Measurements from ENCODE around the gene ERAS.

DNA sequence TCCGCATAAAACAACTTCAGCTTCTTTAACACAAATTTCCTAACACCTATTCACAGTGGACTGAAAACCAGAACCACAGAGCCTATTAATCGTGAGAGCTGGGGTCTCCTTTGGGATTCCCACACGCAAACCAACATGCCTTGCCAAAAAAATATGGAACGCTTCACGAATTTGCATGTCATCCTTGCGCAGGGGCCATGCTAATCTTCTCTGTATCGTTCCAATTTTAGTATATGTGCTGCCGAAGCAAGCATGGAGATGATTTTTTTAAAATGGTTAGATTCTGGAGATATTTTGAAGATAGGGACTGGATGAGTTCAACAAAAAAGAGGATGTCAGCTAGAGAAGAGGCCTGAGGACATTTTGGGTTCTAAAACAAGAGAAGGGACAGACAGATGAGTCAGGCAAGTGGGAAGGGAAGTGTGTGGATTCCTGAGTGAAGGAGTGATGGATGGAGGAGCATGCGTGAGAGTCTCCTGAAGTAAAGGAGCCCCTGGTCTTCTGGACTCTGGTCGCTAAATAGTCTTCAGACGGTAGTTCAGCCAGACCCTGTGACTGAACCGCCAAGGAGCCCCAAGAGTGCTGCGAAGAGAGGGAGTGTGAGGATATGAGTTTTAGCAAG lies 49.4 kb upstream of the ERAS start:
- TF ChIP-seq EP300 (IDR thresholded peaks at IDR 0.05), result no peak
- no peak for TF ChIP-seq POLR2A (IDR thresholded peaks at IDR 0.05)
